Hippocampal formation (tissue), 2 donors: Measurements from ENCODE around the gene KAZN.
A peak's percentile ranks its signal among the peaks of the same experiment; 100 is the strongest.

Experiments used
- DNase-seq, 2 donors: peaks; one replicate each; lab custom pipeline; 2025; lab: John Stamatoyannopoulos, UW

Gene KAZN

DNA sequence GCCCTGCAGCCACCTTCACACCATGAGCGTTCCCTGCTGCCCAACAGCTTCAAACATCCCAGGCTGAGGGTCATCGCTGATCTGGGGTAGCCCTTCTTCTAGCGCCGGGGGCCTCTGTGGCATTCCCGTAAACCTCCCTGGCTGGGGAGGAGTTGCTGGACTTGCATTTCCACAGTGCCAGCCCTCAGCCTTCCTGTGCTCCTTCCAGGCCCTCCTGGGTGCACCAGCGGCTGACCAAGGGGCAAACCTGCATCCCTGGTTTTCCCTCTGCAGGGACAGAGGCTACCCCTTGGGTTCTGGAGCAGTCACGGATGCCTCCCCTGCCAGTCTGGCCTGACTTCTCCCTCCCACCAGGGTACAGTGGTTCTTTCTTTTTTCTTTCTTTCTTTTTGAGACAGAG is 336.4 kb downstream of the KAZN start:
- no peak for DNase-seq

DNA sequence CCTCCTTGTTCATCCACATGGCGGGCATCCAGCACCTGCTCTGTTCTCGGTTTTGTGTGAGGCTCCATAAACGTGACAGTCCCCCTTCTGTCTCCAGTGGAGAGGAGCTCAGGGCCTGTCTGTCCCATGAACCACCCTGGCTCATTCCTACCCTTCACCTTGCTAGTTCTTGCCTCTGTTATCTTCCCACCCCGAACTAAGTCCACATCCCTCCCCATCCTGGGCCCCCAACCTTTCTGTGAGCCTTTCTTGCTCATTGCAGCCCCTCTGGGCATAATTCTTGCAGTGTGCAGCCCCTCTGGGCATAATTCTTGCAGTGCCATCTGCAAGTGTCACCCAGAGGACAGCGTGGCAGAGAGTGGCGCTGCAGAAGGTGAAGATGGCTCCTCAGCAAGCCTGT is 338.3 kb downstream of the KAZN start:
- no peak for DNase-seq

DNA sequence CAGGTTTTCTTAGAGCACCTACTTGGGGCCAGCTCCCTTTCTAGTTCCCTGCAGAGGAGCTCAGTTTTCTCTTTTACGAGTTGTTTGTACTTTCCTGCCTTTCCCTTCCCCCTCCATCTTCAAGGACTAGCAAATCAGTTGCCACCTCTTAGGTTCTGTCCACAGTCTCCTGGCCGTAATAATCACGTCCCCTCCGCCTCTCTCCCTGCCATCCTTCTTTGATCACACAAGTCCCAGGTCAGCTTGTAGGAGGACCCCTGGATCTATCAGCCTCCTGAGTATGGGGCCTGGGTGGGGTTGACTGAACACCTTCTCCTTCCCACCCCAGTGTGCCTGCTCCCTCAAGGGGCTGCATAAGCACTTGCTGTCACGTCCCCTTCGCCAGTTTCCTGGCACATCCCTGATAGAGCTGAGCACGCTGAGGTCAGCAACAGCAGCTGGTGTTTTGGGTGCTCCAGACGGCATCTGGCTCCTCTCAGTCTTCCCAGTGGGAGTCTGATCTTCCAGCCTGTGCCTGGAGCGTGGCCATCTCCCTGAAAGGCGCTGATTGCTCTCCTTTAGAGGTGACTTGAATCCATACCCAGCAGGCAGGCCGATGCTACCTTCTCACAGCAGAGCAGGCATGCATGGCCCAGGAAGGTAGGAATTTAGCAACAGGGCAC is 338.9 kb downstream of the KAZN start:
- DNase-seq, result no peak

DNA sequence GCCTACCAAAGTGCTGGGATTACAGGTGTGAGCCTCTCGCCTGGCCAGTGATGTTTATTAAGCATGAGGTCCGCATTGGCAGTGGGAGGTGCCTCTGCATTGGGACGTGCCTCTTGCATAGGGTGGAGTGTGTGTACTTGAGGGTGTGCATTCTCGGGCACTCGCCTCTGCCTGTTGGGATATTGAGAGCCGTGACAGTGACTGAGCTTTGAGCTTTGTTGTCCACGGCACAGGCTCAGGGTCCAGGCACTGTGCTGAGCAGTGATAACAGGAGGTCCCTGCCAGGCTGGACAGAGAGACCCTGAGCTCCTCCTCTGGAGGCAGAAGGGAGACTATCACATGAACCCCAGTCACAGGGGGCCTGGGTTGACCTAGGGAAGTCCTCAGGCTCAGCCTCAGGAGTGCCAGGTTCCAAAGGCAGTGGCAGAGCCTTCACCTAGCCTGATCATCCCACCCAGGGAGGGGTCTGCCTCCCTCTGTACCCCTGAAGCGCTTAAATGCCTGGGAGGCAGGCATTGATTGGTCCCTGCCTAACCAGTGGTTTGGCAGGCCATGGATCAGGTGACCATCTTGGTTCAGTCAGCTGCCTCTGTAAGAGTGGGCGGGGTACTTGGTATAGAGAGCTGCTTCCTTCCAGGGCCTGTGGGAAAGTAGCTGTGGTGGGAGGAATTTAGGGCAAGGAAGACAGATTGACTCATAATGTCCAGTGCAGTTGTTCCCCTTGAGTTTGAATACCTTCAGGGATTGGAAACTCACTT is 341.2 kb downstream of the KAZN start:
- DNase-seq, result no peak

DNA sequence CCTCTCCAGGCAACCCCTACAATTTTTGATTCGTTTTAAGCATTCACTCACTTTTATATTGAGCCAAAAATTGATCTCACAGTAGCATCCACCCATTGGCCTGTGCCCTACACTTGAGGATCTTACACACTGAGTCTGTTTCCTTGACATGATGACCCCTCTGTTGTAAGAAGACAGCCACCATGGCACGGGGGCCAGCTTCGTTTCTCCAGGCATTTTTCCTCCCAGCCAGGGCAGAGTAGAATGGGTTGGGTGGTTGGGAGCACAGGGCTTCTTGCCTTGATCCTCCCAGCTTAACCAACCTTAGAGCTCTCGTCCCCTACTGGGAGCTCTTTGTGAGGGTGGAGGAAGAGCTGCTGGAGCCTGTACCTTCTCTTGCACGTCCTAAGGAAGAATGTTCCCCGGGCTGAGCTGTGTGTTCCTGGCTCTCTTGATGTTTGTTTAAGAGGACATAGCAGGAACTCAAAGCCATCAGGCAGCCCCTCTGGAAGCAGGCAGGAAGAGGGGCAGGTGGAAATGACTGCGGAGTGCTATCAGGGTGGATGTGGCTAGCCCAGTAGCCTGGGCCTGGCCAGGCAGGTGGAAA is 341.9 kb downstream of the KAZN start:
- DNase-seq, result no peak

DNA sequence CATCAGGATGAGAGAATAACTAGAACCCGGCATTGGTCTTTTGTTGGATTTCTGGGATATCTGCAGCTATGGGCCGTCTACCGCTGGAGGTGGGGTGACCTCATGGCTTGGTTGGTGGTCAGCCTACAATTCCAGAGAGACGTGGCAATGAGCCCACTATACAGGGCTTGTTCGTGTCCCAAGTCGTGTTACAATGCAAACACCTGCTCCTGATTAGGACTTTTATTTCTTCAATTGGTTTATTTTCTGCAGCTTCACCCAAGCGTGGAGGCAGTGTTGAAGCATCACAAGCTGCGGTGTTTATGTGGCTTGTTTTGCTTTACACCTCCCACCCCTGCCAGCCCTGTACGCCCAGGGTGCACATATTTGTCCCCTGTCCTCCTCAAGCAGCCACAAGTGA is 343.4 kb downstream of the KAZN start:
- DNase-seq, result no peak

DNA sequence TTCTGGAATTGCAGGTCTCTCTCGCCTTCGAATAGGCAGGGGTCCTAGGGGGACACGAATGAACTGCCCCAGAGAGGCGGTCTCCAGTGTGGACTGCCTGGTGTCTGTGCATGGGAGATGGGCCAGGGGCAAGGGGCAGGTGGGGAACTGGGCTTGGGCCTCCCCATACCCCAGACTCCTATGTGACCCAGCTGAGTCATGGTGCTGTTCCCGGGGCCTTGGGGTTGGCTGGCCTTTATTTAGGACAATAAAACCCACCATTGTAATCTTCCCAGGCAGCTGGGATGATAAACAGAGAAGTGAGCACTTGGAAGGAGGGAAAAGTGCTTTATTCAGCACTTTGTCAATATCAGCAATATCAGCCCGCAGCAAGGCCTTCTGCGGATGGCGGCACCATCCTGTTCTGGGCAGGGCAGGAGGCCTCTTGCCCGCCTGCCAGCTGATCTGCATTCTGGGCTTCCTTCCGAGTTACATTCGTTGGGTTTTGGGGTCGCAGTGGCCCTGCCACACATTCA is 346.0 kb downstream of the KAZN start:
- peak; percentile 63 to 65 for DNase-seq

DNA sequence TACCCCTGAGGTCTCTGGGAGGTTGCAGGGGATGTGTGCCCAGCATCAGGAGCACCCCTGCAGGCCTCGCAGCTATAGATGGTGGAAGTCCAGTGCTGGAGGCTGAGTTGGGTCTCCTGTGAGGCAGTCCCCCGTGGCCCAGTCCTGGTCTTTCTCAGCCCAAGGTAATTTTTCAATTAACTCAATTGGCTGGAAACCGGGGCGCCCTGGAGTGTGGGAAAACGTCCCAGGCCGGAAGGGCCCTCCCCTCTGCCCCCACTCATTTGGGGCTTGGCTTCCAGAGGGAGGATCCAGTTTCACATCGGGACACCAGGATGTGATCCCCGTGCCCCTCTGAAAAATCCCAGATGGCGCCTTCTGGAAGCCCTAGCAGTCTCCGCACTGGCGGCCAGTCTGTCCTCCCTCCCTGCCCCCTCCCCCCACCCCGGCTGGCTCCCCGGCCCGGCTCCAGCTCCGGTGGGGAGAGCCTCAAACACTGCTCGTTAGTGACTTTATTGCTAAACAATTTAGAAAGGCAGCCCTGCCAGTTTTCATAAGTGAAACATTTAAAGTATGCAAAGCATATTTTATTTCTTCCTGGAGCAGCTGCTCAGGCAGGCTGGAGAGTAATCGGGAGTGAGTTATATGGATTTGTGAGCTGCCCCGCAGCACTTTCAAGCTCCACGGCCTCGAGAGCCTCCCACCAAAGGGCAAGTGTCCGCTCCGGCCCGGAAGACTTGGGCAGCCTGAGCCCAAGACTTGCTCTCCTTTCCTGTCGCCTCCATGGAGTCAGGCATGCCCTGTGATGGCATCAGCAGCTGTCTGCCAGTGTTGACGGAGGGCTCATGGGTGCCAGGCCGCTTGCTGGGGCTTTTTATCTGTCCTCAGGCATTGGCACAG is 346.9 kb downstream of the KAZN start:
- peak in 1 of 2 donors; percentile 68 for DNase-seq

DNA sequence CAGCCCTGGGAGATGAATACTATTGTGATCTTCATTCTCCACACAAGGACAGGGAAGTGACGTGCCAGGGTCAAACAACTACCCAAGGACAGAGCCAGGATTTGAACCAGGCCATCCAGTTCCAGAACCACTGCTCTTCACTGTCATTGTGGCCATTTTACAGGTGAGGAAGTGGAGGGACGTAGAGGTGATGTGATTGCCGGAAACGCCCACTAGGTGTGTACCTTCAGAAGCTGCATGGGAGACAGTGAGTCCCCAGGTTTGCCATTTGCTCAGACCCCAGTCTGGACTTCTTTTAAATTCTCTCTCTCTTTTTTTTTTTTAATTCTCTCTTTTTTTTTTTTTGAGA is 347.5 kb downstream of the KAZN start:
- DNase-seq, result no peak

DNA sequence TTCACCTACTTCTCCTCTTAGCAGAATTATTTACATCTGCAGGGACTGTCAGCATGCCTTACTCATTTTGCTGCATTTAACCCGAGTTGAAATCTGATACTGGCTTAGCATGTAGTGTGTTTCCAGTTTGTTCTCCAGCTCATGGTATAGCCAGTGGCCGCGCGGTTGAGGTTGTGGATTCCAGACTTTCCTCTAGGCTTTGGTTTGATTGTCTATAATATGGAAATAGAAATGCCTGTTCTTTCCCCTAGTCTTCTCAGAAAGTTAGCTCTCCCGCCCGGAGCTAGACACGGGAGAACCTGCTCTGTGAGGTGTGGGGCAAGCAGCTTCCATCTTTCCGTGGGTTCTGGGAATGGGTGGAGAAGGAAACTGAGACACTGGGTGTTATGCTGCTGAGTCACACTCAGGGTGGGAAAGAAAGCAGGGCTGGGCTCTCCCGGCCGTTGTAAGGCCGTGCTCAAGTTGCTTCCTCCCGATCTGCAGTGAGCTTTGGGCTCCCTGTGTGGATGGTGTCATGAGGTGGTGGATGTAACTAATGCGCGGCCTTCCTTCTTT is 348.3 kb downstream of the KAZN start:
- no peak for DNase-seq

DNA sequence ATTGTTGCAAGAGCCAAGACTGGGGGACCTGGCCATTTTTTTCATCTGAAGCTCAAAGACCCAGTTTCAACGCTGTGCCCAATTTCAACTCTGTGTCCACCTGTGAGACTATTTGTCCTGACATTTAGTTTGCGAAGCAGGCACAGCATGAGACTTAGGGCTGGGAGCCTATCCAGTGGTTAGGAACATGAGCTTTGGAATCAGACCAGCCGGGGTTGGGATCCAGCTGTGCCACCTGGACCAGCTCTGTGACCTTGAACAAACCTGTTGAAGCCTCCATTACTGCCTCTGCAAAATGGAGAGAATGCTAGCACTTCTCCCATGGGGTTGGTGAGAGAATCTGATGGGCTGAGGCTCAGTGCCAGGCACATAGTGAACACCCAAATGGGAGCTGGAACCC is 348.9 kb downstream of the KAZN start:
- DNase-seq, result no peak

DNA sequence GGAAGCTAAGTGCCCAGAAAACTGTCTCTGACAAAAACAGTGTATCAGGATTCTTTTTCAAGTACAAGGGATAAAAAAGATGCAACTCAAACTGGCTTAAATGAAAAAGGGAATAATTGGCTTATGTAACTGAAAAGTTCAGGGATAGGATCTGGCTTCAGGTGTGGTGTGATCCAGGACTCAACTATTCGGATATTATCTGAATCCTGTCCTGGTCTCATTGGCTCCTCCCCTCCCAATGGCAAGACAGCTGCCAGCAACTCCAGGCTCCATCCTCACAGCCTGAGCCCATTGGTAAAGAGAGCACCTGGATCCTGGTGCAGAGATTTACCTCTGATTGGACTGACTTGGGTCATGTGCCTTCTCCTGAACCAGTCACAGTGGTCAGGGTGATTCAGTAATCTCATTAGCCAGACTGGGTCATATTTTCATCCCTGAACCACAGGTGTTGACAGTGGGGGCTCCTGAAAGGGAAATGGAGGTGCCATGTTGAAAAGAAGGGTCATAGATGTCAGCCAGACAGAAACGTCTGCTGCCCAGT is 349.7 kb downstream of the KAZN start:
- DNase-seq, result no peak

DNA sequence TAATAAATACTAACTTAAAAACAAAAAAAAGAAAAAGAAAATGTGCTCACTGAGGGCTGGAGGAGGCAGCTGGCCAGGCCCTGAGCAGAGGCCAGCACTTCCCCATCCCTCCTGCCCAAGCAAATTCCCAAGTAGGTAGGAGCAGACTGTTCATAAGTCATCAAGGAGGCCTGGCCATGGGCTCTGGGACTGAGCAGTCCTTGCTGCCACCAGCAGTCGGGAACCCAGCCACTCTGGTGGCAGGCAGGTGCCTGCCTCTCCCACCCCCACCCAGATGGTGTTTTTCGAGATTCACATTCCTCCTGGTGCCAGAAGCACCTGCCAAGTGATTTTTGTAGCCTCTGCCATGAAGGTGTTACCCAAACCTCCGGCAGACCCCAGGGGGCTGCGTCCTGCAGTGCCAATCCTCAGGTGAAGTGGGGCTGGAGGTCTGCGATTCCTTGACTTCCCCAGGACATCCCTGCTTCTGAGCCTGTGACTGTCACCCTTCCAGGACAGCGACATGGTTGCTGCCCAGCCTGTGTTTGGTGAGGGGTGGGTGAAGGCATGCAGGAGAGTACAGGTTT is 350.9 kb downstream of the KAZN start:
- no peak for DNase-seq

DNA sequence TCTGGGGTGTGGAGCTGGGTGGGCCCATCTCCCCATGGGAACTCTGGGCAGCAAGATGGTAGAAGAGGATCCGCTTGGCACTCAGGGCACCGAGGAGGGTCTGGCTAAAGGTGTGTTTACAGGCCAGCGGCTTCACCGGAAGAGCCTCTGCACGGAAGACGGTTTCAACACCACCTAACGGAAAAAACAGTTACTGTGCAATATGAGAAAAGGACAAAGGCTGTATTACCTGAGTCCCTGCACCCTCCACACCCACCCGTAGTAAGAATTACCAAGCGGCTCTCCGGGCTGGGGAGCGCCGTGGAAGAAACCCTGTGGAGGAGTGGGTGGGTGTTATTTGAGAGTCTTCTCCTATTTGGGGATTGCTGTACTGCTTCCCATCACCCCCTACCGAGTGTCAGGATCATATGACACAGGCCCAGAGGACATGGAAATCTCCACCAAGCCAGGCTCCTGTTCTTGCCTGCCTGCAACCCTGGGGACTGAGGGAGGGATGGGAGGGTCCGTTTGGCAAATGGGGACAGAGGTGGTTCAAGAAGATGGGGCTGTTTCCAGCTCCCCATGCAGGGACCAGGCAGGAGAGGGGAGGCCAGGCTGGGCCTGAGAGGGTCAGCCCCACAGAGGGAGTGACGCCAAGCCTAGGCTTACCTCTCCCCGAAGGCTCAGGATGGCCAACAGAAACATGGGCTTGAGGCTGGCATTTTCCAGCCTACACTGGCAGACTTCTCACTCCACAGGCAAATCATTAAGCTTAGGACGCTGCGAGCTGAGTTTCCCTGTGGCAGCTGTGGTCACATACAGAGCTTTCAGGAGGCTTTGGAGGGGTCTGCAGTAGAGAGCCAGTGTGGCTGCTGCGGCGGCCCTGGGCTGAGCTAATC is 351.6 kb downstream of the KAZN start:
- no peak for DNase-seq

DNA sequence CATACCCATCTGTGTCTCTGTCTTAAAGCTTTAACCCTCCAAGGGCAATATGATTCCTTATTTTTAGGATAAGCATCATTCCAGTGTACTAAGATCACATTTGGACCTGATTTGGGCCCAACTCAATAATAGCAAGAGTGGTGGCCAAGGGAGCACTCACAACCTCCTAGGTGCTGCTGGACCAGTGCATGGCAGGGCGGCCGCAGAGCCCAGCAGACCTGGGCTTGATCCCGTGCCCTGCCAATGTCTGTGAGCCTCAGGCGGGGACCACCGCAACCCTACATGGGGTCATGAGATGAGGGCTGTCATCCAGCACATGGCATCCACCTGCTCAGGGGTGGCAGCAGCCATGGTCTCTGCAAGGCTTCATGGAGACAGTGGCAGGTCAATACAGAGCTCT is 353.3 kb downstream of the KAZN start:
- DNase-seq, result no peak

DNA sequence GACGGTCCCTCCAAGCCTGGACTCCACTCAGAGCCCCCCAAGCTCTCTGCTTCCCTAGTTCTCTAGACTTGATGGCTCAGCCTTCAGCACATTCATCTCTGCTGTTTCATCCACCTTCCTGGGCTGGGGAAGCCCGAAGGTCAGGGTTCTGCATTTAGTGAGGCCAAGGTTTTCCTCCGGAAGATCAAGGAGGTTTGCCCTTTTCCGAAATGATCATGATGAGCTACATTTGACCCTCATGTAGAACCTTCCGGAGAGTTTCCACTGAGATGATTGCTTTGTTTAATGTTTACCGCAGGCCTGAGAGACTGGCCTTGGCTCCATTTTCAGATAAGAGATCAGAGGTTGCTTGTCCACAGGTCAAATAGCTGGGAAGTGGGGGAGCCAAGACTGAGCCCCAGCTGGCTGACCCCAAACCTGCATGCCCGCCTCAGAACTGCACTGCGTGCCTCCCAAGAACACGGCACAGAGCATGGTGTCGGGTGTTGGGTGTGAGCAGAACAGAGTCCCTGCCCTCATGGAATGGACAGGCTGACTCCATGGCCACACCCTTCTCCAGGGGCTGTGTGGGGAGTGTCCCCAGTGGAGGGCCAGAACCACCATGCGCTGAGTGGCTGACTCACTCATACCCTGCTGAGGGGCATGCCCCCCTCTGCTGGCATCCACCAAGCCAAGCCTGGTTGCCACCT is 354.3 kb downstream of the KAZN start:
- no peak for DNase-seq

DNA sequence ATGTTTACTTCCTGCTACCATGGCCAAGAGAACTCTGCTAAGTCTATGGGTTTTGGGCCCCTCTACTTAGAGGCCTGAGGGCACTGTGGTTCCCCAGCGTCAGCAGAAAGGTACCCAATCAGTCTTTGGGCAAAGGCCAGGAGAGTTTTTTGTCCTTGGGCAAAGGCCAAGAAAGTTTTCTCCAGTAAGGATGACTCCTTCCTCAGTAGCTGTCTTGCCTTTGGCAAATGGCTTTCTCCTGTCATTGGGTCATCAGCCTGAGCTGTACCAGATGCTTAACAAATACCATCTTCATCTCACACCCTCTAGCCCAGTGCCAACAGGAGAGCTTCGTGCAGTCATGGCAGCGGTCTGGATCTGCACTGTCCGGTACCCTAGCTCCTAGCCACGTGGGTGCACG is 355.7 kb downstream of the KAZN start:
- DNase-seq, result no peak

DNA sequence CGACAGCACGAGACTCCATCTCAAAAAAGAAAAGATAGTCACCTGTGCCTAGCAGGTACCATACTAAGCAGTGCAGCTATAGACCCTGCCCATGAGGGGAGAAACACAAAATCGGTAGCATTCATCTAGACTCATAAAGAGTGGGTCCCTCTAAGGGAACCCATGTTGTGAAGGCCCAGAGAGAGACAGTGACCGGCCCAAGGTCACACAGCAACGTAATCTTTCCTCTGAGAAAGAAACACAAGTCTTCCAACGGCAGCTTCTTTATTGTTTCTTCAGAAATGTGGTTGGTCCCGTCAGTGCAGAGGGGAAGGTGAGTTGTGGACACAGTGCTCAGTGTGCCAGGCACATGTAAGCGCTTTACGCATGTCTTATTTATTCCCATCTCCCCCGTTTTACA is 356.4 kb downstream of the KAZN start:
- DNase-seq, result no peak

DNA sequence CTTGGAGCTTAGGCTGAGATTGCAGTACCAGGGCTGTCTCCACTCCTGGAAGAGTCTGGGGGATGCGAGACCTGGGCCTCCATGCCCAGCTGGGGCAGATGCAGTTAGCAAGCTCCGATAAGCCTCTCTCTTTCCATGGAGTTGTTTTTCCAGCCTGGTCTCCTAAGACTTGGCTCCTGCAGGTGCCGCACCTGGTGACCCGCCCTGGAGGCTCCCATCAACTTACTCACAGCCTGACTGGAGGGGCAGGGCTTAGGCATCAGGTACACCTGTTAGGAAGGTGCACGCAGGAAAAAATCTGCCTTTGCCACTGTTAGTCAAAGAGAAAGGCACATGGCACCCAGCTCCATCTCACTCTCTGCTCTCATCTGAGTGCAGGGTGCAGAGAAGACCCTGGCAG is 356.9 kb downstream of the KAZN start:
- no peak for DNase-seq

DNA sequence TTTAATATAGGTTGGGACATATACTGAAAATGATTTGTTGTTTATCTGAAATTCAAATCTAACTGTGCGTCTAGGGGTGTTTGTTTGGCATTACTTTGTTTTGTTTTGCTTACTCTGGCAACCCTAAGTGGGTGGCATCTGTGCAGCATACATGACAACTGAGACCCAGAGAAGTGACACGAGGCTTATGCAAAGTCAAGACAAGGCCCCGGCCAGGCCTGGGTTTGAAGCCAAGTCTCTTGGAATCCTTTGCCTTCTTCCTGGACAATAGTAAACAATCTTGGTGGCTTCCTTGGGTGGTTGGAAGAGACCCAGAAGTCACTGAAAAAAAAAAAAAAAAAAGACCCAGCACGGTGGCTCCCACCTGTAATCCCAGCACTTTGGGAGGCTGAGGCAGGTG is 357.5 kb downstream of the KAZN start:
- no peak for DNase-seq
